ENCODE data around the gene MTHFD2L.

The MTHFD2L gene

GRCh38 chr4:74114234-74114633 is 43.7 kb upstream of the MTHFD2L start:
- no peak for TF ChIP-seq TAF1 (IDR thresholded peaks at IDR 0.05; ENCODE audit: low read depth)
- no peak for TF ChIP-seq YY1 (IDR thresholded peaks at IDR 0.05; ENCODE audit: low read depth)
- no peak for TF ChIP-seq CEBPB (IDR thresholded peaks at IDR 0.05)
- TF ChIP-seq REST (IDR thresholded peaks at IDR 0.05; ENCODE audit: low read depth): no peak
- TF ChIP-seq MAX (IDR thresholded peaks at IDR 0.05): no peak
- TF ChIP-seq FOXM1 (IDR thresholded peaks at IDR 0.05; ENCODE audit: borderline replicate concordance, low read depth): no peak
- TF ChIP-seq USF1 (IDR thresholded peaks at IDR 0.05): no peak
- TF ChIP-seq RAD21 (IDR thresholded peaks at IDR 0.05; ENCODE audit: low read depth): no peak
- no peak for TF ChIP-seq NFIC (IDR thresholded peaks at IDR 0.05)
- no peak for TF ChIP-seq CREB1 (IDR thresholded peaks at IDR 0.05; ENCODE audit: low read depth)
- no peak for TF ChIP-seq ZBTB7A (IDR thresholded peaks at IDR 0.05; ENCODE audit: low read depth)
- no peak for TF ChIP-seq EGR1 (IDR thresholded peaks at IDR 0.05)
- TF ChIP-seq EP300 (IDR thresholded peaks at IDR 0.05; ENCODE audit: borderline replicate concordance): no peak
- TF ChIP-seq TEAD4 (IDR thresholded peaks at IDR 0.05): no peak
- no peak for TF ChIP-seq TCF12 (IDR thresholded peaks at IDR 0.05; ENCODE audit: low read depth)

- TF ChIP-seq EGR1 (IDR thresholded peaks at IDR 0.05): no peak
- TF ChIP-seq YY1 (IDR thresholded peaks at IDR 0.05; ENCODE audit: low read depth): no peak
- TF ChIP-seq NFIC (IDR thresholded peaks at IDR 0.05): peak; percentile 82
- peak; percentile 74 for TF ChIP-seq TCF12 (IDR thresholded peaks at IDR 0.05; ENCODE audit: low read depth)
- no peak for TF ChIP-seq REST (IDR thresholded peaks at IDR 0.05; ENCODE audit: low read depth)
- TF ChIP-seq ZBTB7A (IDR thresholded peaks at IDR 0.05; ENCODE audit: low read depth): no peak
- peak; percentile 74; the same call in 1 of the 2 replicates for TF ChIP-seq FOXM1 (IDR thresholded peaks at IDR 0.05; ENCODE audit: borderline replicate concordance, low read depth)
- no peak for TF ChIP-seq USF1 (IDR thresholded peaks at IDR 0.05)
- TF ChIP-seq CREB1 (IDR thresholded peaks at IDR 0.05; ENCODE audit: low read depth): no peak
- TF ChIP-seq TEAD4 (IDR thresholded peaks at IDR 0.05): peak; percentile 33; the same call in 1 of the 2 replicates
- TF ChIP-seq RAD21 (IDR thresholded peaks at IDR 0.05; ENCODE audit: low read depth): no peak; the same call in 1 of the 2 replicates
- TF ChIP-seq EP300 (IDR thresholded peaks at IDR 0.05; ENCODE audit: borderline replicate concordance): peak; percentile 74; the same call in 1 of the 2 replicates
- no peak for TF ChIP-seq TAF1 (IDR thresholded peaks at IDR 0.05; ENCODE audit: low read depth)
- TF ChIP-seq CEBPB (IDR thresholded peaks at IDR 0.05): no peak
- peak; percentile 25; the same call in 1 of the 2 replicates for TF ChIP-seq MAX (IDR thresholded peaks at IDR 0.05)
These were observed 40.8 kb upstream of the MTHFD2L start for GRCh38 chr4:74117024-74117534.

GRCh38 chr4:74118600-74119338 is 39.1 kb upstream of the MTHFD2L start:
- TF ChIP-seq MAX (IDR thresholded peaks at IDR 0.05) (no peak), ZBTB7A (IDR thresholded peaks at IDR 0.05; ENCODE audit: low read depth) (no peak), TCF12 (IDR thresholded peaks at IDR 0.05; ENCODE audit: low read depth) (no peak), RAD21 (IDR thresholded peaks at IDR 0.05; ENCODE audit: low read depth) (no peak), EP300 (IDR thresholded peaks at IDR 0.05; ENCODE audit: borderline replicate concordance) (no peak), USF1 (IDR thresholded peaks at IDR 0.05) (no peak), NFIC (IDR thresholded peaks at IDR 0.05) (no peak), TAF1 (IDR thresholded peaks at IDR 0.05; ENCODE audit: low read depth) (no peak), CEBPB (IDR thresholded peaks at IDR 0.05) (no peak), FOXM1 (IDR thresholded peaks at IDR 0.05; ENCODE audit: borderline replicate concordance, low read depth) (no peak), CREB1 (IDR thresholded peaks at IDR 0.05; ENCODE audit: low read depth) (no peak), EGR1 (IDR thresholded peaks at IDR 0.05) (no peak)

GRCh38 chr4:74120086-74120485 is 37.8 kb upstream of the MTHFD2L start:
- TF ChIP-seq EGR1 (IDR thresholded peaks at IDR 0.05): no peak
- no peak for TF ChIP-seq USF1 (IDR thresholded peaks at IDR 0.05)
- TF ChIP-seq MAX (IDR thresholded peaks at IDR 0.05): no peak
- no peak for TF ChIP-seq CREB1 (IDR thresholded peaks at IDR 0.05; ENCODE audit: low read depth)
- TF ChIP-seq FOXM1 (IDR thresholded peaks at IDR 0.05; ENCODE audit: borderline replicate concordance, low read depth): no peak
- TF ChIP-seq REST (IDR thresholded peaks at IDR 0.05; ENCODE audit: low read depth): no peak
- no peak for TF ChIP-seq RAD21 (IDR thresholded peaks at IDR 0.05; ENCODE audit: low read depth)
- TF ChIP-seq NFIC (IDR thresholded peaks at IDR 0.05): no peak
- TF ChIP-seq CEBPB (IDR thresholded peaks at IDR 0.05): no peak
- TF ChIP-seq TAF1 (IDR thresholded peaks at IDR 0.05; ENCODE audit: low read depth): no peak
- no peak for TF ChIP-seq EP300 (IDR thresholded peaks at IDR 0.05; ENCODE audit: borderline replicate concordance)
- no peak for TF ChIP-seq ZBTB7A (IDR thresholded peaks at IDR 0.05; ENCODE audit: low read depth)

All from Ishikawa (cell line).